Stimulated activated CD4-positive, alpha-beta T cell treated with anti-CD3 and anti-CD28 coated beads, Interleukin-1b, Interleukin-23, amount 100 ng/mL, for 1 hour (primary cell): ENCODE data around the gene MANSC1.
"Not testable (repeated sequence)": the region's sequence is repeated elsewhere in the genome, so short reads cannot be mapped to it uniquely, and the experiment has no call there.

ENCODE experiments used
- DNase-seq, 2 donors: peaks; one replicate each; pipeline ENCODE4 v3.0.0-alpha.2; 2020; ENCODE audit warnings: low read depth in 2 of 2

Gene MANSC1

GRCh38 chr12:12326262-12326661 lies 23.8 kb downstream of the MANSC1 start:
- no peak for DNase-seq

GRCh38 chr12:12323591-12323990 lies 26.5 kb downstream of the MANSC1 start:
- DNase-seq, result no peak

GRCh38 chr12:12323118-12323517 lies 26.9 kb downstream of the MANSC1 start:
- DNase-seq, result no peak

DNA sequence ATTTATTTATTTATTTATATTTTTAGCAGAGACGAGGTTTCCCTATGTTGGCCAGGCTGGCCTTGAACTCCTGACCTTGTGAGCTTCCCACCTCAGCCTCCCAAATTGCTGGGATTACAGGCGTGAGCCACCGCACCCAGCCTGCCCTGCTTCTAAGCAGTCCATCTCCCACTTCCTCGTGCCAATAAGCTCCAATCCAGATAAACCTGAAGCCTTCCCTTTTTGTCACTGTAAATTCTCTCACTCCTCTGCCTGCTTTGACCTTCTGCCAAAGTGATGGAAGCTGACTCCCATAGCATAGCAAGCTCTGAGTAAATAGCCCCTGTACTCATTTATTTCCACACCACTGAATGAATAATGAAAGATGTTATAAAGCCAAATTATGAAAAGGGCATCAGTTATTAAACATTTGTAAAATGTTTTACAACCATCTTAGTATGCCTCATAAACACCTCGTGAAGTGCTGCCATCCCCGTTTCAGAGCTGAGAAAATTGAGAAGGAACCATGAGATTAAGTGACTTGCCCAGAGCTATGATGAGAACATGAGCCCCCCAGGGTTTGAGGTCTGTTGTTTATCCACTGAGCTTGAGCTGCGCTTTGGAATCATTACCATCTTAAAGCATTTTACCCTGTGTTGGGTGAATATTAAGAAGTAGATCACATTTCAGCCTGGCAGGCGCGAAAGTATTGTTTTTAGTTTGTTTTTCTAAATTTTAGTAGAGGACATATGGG lies 30.4 kb downstream of the MANSC1 start:
- no peak for DNase-seq

- no peak for DNase-seq
Observed at GRCh38 chr12:12315838-12316237, 34.2 kb downstream of the MANSC1 start.

DNA sequence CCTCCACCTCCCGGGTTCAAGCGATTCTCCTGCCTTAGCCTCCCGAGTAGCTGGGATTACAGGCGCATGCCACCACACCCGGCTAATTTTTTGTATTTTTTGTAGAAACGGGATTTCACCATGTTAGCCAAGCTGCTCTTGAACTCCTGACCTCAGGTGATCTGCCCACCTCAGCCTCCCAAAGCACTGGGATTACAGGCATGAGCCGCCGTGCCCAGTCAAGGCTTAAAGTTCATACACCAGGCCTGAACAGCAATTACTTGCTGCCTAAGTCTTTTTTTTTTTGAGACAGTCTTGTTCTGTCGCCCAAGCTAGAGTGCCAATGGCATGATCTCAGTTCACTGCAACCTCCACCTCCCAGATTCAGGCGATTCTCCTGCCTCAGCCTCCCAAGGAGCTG lies 39.3 kb downstream of the MANSC1 start:
- not testable (repeated sequence) for DNase-seq

DNA sequence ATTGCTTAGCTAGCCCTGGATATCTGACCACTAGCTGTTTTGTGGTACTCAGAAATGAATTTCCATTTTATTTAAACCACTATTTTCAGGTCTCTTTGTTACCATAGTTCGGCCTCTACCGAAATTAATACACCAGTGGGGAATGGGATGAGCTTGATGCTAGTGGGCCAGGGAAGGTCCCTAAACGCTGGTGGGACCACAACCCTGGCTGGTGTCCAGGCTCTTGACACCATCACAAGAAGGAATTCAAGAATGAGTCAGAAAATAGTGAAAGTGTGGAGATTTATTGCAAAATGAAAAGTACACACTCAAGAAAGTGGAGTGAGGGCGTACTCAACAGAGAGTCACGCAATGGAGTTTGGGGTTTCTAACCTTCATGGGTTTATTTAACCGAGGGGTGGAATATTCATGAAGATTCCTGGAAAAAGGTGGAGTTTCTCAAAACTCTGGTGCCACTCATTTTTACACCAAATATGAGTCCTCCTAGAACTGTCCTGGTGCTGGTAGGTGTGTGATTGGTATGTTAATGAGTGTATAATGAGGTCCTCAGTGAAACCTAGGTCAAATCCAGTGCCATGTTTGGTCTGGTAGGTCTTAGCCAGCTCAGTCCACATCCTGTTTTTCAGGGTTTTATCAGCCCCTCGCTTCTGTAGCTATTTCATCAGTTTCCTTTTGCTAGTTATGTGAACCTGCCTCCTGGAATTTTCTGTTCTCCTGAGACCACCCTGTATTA lies 44.3 kb downstream of the MANSC1 start:
- DNase-seq, result no peak

DNA sequence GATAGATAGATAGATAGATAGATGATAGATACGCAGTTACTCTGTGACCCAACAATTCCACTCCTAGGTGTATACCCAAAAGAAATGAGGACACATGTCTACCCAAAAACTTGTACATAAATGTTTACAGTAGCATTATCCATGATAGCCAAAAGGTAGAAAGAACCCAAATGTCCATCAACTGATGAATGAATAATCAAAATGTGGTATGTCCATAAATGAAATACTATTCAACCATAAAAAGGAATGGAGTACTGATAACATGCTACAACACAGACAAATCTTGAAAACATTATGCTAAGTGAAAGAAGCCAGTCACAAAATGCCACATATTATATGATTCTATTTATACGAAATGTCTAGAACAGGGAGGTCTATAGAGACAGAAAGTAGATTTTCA lies 47.1 kb downstream of the MANSC1 start:
- no peak for DNase-seq

DNA sequence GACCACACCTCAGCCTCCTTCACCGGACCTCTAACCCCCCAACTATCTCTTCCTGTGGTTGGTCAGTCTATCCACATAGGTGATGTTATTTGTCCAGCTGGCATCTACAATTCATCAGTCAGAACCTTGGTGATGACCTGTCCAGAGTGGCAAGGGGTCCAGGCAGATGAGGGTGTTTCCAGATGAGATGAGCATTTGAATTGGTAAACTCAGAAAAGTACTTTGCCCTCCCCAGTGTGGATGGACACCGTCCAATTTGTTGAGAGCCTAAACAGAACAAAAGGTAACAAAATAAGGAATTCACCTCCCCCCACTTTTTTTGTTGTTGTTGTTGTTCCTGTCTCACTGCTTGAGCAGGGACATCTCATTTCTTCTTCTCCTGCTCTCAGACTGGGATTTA lies 48.9 kb downstream of the MANSC1 start:
- DNase-seq, result no peak

DNA sequence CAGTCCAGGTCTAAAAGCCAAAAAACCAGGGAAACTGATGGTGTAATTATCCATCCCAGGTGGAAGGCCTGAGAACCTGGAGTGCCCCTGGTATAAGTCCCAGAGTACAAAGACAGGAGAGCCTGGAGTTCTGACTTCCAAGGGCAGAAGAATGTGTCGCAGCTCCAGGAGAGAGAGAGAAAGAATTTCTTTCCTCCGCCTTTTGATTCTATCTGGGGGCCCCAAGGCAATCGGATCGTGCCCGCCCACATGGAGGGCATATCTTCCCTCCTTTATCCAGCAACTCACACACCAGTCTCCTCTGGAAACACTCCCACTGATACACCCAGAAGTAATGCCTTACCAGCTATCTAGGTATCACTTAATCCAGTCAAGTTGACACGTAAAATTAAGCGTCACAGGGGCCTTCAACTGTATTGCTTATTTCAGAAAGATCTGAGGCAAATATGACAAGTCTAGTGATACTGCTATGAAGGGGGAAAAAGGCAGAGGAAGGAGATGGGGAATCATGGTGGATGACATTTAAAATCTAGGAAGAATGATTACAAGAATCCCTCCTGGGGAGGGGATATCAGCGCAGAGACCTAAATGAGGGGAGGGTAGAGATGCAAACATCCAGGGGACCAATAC lies 52.7 kb downstream of the MANSC1 start:
- no peak for DNase-seq

DNA sequence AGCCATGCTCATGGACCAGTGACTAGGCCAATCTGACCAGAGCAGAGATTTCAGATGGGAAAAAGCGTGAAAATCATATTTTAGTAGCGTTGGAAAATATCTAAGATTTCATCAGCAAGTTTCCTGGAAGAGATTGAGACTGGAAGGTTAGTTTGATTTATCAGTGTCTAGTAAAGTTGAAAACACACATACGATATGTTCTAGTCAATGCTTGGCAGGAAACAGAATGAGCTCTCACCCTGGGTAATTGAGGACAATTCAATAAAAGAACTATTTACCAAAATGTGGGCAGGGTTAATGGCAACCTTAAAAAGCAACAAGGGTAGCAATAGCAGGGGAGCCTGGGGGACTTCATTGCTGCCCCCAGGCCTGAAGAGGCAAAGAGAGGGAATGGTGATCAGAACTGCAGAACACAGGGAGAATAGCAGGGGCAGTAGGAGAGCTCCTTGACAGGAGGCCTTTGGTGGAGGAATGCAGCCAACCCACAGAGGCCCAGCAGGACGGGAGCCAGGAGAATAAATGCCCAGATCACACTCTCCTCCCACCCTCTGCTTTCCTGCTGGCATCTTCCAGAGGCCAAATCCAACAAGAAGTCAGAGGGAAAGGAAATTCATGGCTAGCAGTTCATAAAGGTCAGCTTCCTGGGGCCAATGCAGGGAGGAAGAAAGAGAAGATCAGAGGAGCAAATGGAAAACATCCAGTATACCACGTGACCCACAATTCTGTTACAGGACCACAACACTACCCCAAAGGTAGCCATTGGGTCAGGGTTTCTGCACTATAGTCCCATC lies 55.6 kb downstream of the MANSC1 start:
- no peak for DNase-seq

GRCh38 chr12:12290206-12290605 lies 59.8 kb downstream of the MANSC1 start:
- DNase-seq, result no peak

- no peak for DNase-seq
Observed at GRCh38 chr12:12286441-12286840, 63.6 kb downstream of the MANSC1 start.

GRCh38 chr12:12282761-12283425 lies 67.1 kb downstream of the MANSC1 start:
- DNase-seq, result no peak

DNA sequence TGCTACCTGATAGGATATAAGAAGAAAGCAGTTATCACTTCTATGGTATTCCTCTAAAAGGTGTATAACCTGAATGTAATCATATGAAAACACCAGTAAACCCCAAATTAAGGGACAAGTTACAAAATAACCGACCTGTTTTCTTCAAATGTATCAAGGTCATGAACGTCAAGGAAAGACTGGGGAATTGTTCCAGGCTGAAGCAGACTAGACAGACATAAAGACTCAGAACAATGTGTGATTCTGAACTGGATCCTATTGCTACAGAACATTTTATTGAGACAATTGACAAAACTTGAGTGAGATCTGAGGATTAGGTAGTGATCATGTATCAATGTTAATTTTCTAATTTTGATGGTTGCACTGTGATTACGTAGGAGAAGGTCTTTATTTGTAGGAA lies 67.8 kb downstream of the MANSC1 start:
- DNase-seq, result no peak

- DNase-seq, result no peak
Observed at GRCh38 chr12:12281134-12281533, 68.9 kb downstream of the MANSC1 start.

DNA sequence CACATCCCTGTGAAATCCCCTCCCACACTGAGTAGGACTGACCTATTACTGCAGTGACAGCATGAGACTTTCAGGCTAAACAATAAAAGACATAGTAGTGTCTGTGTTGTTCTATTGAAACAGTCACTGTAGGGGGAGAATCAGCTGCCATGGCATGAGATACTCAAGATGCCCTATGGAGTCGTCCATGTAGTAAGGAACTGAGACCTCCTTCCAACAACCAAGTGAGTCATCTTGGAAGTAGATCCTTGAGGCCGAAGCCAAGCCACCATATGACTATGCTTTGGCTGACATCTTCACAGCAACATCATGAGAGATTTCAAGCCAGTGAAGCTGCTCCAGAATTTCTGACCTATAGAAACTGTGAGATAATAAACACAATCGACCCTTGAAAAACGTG lies 71.1 kb downstream of the MANSC1 start:
- no peak for DNase-seq
